HEK293 (cell line): ENCODE results near the gene GNG7.

Source experiments
- CTCF ChIP-seq: fragments of 450-650 bp; formaldehyde crosslinking; IDR thresholded peaks from 2 replicates; pipeline ENCODE4 v1.5.1; 2016; ENCODE audit warnings: missing biosample characterization, missing genetic modification characterization
- REST ChIP-seq: fragments of 450-650 bp; formaldehyde crosslinking; IDR thresholded peaks from 2 replicates; pipeline ENCODE4 v1.5.1; 2016; ENCODE audit warnings: missing biosample characterization, missing genetic modification characterization
- SP2 ChIP-seq: fragments of 450-650 bp; formaldehyde crosslinking; IDR thresholded peaks from 2 replicates; pipeline ENCODE4 v1.5.1; 2016; ENCODE audit warnings: missing biosample characterization, missing genetic modification characterization
- TCF7L2 ChIP-seq: IDR thresholded peaks from 2 replicates; pipeline ENCODE4 v1.6.1; 2011; ENCODE audit warnings: low read depth, mild to moderate bottlenecking, inconsistent platforms, low read length, moderate library complexity, borderline replicate concordance
- ZBTB44 ChIP-seq: fragments of 450-650 bp; IDR thresholded peaks from 2 replicates; pipeline ENCODE4 v1.5.1; 2018; ENCODE audit warnings: missing biosample characterization, mild to moderate bottlenecking, missing genetic modification characterization
- ZNF530 ChIP-seq: fragments of 450-650 bp; formaldehyde crosslinking; IDR thresholded peaks from 2 replicates; pipeline ENCODE4 v1.5.1; 2016; ENCODE audit warnings: low read depth, missing biosample characterization, missing genetic modification characterization
- ZNF677 ChIP-seq: fragments of 450-650 bp; IDR thresholded peaks from 2 replicates; pipeline ENCODE4 v1.5.0; 2018; ENCODE audit warnings: missing biosample characterization, mild to moderate bottlenecking, missing genetic modification characterization, moderate library complexity
- ZSCAN4 ChIP-seq: fragments of 450-650 bp; formaldehyde crosslinking; IDR thresholded peaks from 2 replicates; pipeline ENCODE4 v1.5.1; 2017; ENCODE audit warnings: missing biosample characterization, missing genetic modification characterization

- TF ChIP-seq ZSCAN4 (tag by site-specific recombination) = no peak
- no peak for TF ChIP-seq SP2 (tag by site-specific recombination)
- no peak for TF ChIP-seq TCF7L2
- no peak for TF ChIP-seq CTCF (tag by site-specific recombination)
- no peak for TF ChIP-seq ZBTB44 (tag by site-specific recombination)
- TF ChIP-seq ZNF677 (tag by site-specific recombination) = no peak
- no peak for TF ChIP-seq REST (tag by site-specific recombination)
- TF ChIP-seq ZNF530 (tag by site-specific recombination) = no peak
Measured at GRCh38 chr19:2699413-2700140, 2.9 kb downstream of the GNG7 start.
